ENCODE results near the gene ID1. TPM values are rescaled to one million over a fixed set of nuclear protein-coding genes. Genes with fewer than 3 reads are reported as not detected.
"Not testable (repeated sequence)": the region's sequence is repeated elsewhere in the genome, so short reads cannot be mapped to it uniquely, and the experiment has no call there.

Gene ID1
- polyA plus RNA-seq, 2 donors: 158 to 489 TPM

- 70 to 76% methylated on average over 2 of the region's 2 CpGs for whole genome bisulfite sequencing, 2 donors
- not testable (repeated sequence) for H3K36me3 ChIP-seq (ENCODE audit: control insufficient read depth in 2 of 2, insufficient read depth in 2 of 2, low read length in 1 of 2); H3K9me3 ChIP-seq (ENCODE audit: control insufficient read depth in 2 of 2, insufficient read depth in 1 of 2, low read depth in 1 of 2, low read length in 1 of 2); H3K27ac ChIP-seq (ENCODE audit: low read depth in 2 of 2, low read length in 1 of 2); H3K27me3 ChIP-seq (ENCODE audit: control insufficient read depth in 1 of 2, insufficient read depth in 2 of 2, low read length in 2 of 2); H3K4me3 ChIP-seq (ENCODE audit: low read depth in 1 of 2, low read length in 2 of 2); H3K4me1 ChIP-seq (ENCODE audit: control insufficient read depth in 2 of 2, insufficient read depth in 2 of 2, low read length in 1 of 2)
Observed at GRCh38 chr20:31628057-31628456, 23.0 kb downstream of the ID1 start.

- H3K36me3 ChIP-seq (ENCODE audit: control insufficient read depth in 2 of 2, insufficient read depth in 2 of 2, low read length in 1 of 2): no peaks in the 10 kb centered on the region
- H3K27me3 ChIP-seq (ENCODE audit: control insufficient read depth in 1 of 2, insufficient read depth in 2 of 2, low read length in 2 of 2): no peaks in the 10 kb centered on the region
- no peak overlapping the region for H3K4me3 ChIP-seq (ENCODE audit: low read depth in 1 of 2, low read length in 2 of 2)
- H3K9me3 ChIP-seq (ENCODE audit: control insufficient read depth in 2 of 2, insufficient read depth in 1 of 2, low read depth in 1 of 2, low read length in 1 of 2): no peaks in the 10 kb centered on the region
- no peaks in the 10 kb centered on the region for H3K4me1 ChIP-seq (ENCODE audit: control insufficient read depth in 2 of 2, insufficient read depth in 2 of 2, low read length in 1 of 2)
- 38 to 42% methylated on average over 2 of the region's 2 CpGs for WGBS, 2 donors
- H3K27ac ChIP-seq (ENCODE audit: low read depth in 2 of 2, low read length in 1 of 2): no peak overlapping the region
Observed at GRCh38 chr20:31630187-31630790, 25.2 kb downstream of the ID1 start.

- Histone ChIP-seq H3K4me3 (ENCODE audit: low read depth in 1 of 2, low read length in 2 of 2) (no peak overlapping the region), H3K36me3 (ENCODE audit: control insufficient read depth in 2 of 2, insufficient read depth in 2 of 2, low read length in 1 of 2) (no peaks in the 10 kb centered on the region), H3K9me3 (ENCODE audit: control insufficient read depth in 2 of 2, insufficient read depth in 1 of 2, low read depth in 1 of 2, low read length in 1 of 2) (no peaks in the 10 kb centered on the region), H3K27me3 (ENCODE audit: control insufficient read depth in 1 of 2, insufficient read depth in 2 of 2, low read length in 2 of 2) (no peaks in the 10 kb centered on the region), H3K27ac (ENCODE audit: low read depth in 2 of 2, low read length in 1 of 2) (no peak overlapping the region), H3K4me1 (ENCODE audit: control insufficient read depth in 2 of 2, insufficient read depth in 2 of 2, low read length in 1 of 2) (no peaks in the 10 kb centered on the region)
- 93 to 95% methylated on average over 39 to 40 of the region's 40 CpGs for WGBS, 2 donors
Observed at GRCh38 chr20:31632548-31633338, 27.7 kb downstream of the ID1 start.

GRCh38 chr20:31633339-31633914, 28.3 kb downstream of the ID1 start:
- 81% methylated on average over 14 of the region's 14 CpGs for WGBS, 2 donors
- Histone ChIP-seq H3K27ac (ENCODE audit: low read depth in 2 of 2, low read length in 1 of 2) (no peak overlapping the region), H3K4me1 (ENCODE audit: control insufficient read depth in 2 of 2, insufficient read depth in 2 of 2, low read length in 1 of 2) (no peaks in the 10 kb centered on the region), H3K9me3 (ENCODE audit: control insufficient read depth in 2 of 2, insufficient read depth in 1 of 2, low read depth in 1 of 2, low read length in 1 of 2) (no peaks in the 10 kb centered on the region), H3K4me3 (ENCODE audit: low read depth in 1 of 2, low read length in 2 of 2) (no peak overlapping the region), H3K27me3 (ENCODE audit: control insufficient read depth in 1 of 2, insufficient read depth in 2 of 2, low read length in 2 of 2) (no peaks in the 10 kb centered on the region), H3K36me3 (ENCODE audit: control insufficient read depth in 2 of 2, insufficient read depth in 2 of 2, low read length in 1 of 2) (no peaks in the 10 kb centered on the region)

GRCh38 chr20:31637660-31638059, 32.6 kb downstream of the ID1 start, which contains the start of gene COX4I2:
Gene COX4I2, plus strand, starts transcription at chr20:31637912. Its CDS starts 1,106 bp downstream, at chr20:31639018.
- no peaks in the 10 kb centered on the region for H3K27me3 ChIP-seq (ENCODE audit: control insufficient read depth in 1 of 2, insufficient read depth in 2 of 2, low read length in 2 of 2)
- no peak within 1 kb of the TSS for H3K27ac ChIP-seq (ENCODE audit: low read depth in 2 of 2, low read length in 1 of 2)
- no peaks in the 10 kb centered on the region for H3K4me1 ChIP-seq (ENCODE audit: control insufficient read depth in 2 of 2, insufficient read depth in 2 of 2, low read length in 1 of 2)
- no peaks in the 10 kb centered on the region for H3K9me3 ChIP-seq (ENCODE audit: control insufficient read depth in 2 of 2, insufficient read depth in 1 of 2, low read depth in 1 of 2, low read length in 1 of 2)
- H3K36me3 ChIP-seq (ENCODE audit: control insufficient read depth in 2 of 2, insufficient read depth in 2 of 2, low read length in 1 of 2): no peaks in the 10 kb centered on the region
- H3K4me3 ChIP-seq (ENCODE audit: low read depth in 1 of 2, low read length in 2 of 2): no peak within 1 kb of the TSS
- 32 to 39% methylated on average over 32 to 34 of the region's 34 CpGs for WGBS, 2 donors

GRCh38 chr20:31638317-31638716, 33.2 kb downstream of the ID1 start:
- Histone ChIP-seq H3K4me1 (ENCODE audit: control insufficient read depth in 2 of 2, insufficient read depth in 2 of 2, low read length in 1 of 2) (no peaks in the 10 kb centered on the region), H3K36me3 (ENCODE audit: control insufficient read depth in 2 of 2, insufficient read depth in 2 of 2, low read length in 1 of 2) (no peaks in the 10 kb centered on the region), H3K27ac (ENCODE audit: low read depth in 2 of 2, low read length in 1 of 2) (no peak overlapping the region), H3K9me3 (ENCODE audit: control insufficient read depth in 2 of 2, insufficient read depth in 1 of 2, low read depth in 1 of 2, low read length in 1 of 2) (no peaks in the 10 kb centered on the region), H3K27me3 (ENCODE audit: control insufficient read depth in 1 of 2, insufficient read depth in 2 of 2, low read length in 2 of 2) (no peaks in the 10 kb centered on the region), H3K4me3 (ENCODE audit: low read depth in 1 of 2, low read length in 2 of 2) (no peak overlapping the region)
- WGBS, 2 donors: 61 to 84% methylated on average over 4 of the region's 4 CpGs

- Histone ChIP-seq H3K4me1 (ENCODE audit: control insufficient read depth in 2 of 2, insufficient read depth in 2 of 2, low read length in 1 of 2) (no peaks in the 10 kb centered on the region), H3K4me3 (ENCODE audit: low read depth in 1 of 2, low read length in 2 of 2) (no peak overlapping the region), H3K36me3 (ENCODE audit: control insufficient read depth in 2 of 2, insufficient read depth in 2 of 2, low read length in 1 of 2) (no peaks in the 10 kb centered on the region), H3K27ac (ENCODE audit: low read depth in 2 of 2, low read length in 1 of 2) (no peak overlapping the region), H3K27me3 (ENCODE audit: control insufficient read depth in 1 of 2, insufficient read depth in 2 of 2, low read length in 2 of 2) (no peaks in the 10 kb centered on the region), H3K9me3 (ENCODE audit: control insufficient read depth in 2 of 2, insufficient read depth in 1 of 2, low read depth in 1 of 2, low read length in 1 of 2) (no peaks in the 10 kb centered on the region)
- WGBS, 2 donors: 77 to 85% methylated on average over 4 of the region's 4 CpGs
Observed at GRCh38 chr20:31638816-31639215, 33.7 kb downstream of the ID1 start.

- no peaks in the 10 kb centered on the region for H3K9me3 ChIP-seq (ENCODE audit: control insufficient read depth in 2 of 2, insufficient read depth in 1 of 2, low read depth in 1 of 2, low read length in 1 of 2)
- no peaks in the 10 kb centered on the region for H3K4me1 ChIP-seq (ENCODE audit: control insufficient read depth in 2 of 2, insufficient read depth in 2 of 2, low read length in 1 of 2)
- H3K27ac ChIP-seq (ENCODE audit: low read depth in 2 of 2, low read length in 1 of 2): no peak overlapping the region
- H3K4me3 ChIP-seq (ENCODE audit: low read depth in 1 of 2, low read length in 2 of 2): no peak overlapping the region
- H3K27me3 ChIP-seq (ENCODE audit: control insufficient read depth in 1 of 2, insufficient read depth in 2 of 2, low read length in 2 of 2): no peaks in the 10 kb centered on the region
- 77 to 83% methylated on average over 3 of the region's 3 CpGs for WGBS, 2 donors
- H3K36me3 ChIP-seq (ENCODE audit: control insufficient read depth in 2 of 2, insufficient read depth in 2 of 2, low read length in 1 of 2): no peaks in the 10 kb centered on the region
Observed at GRCh38 chr20:31640259-31640658, 35.2 kb downstream of the ID1 start.

- no peak overlapping the region for H3K4me3 ChIP-seq (ENCODE audit: low read depth in 1 of 2, low read length in 2 of 2)
- no peaks in the 10 kb centered on the region for H3K27me3 ChIP-seq (ENCODE audit: control insufficient read depth in 1 of 2, insufficient read depth in 2 of 2, low read length in 2 of 2)
- H3K27ac ChIP-seq (ENCODE audit: low read depth in 2 of 2, low read length in 1 of 2): no peak overlapping the region
- no peaks in the 10 kb centered on the region for H3K9me3 ChIP-seq (ENCODE audit: control insufficient read depth in 2 of 2, insufficient read depth in 1 of 2, low read depth in 1 of 2, low read length in 1 of 2)
- no peaks in the 10 kb centered on the region for H3K36me3 ChIP-seq (ENCODE audit: control insufficient read depth in 2 of 2, insufficient read depth in 2 of 2, low read length in 1 of 2)
- no peaks in the 10 kb centered on the region for H3K4me1 ChIP-seq (ENCODE audit: control insufficient read depth in 2 of 2, insufficient read depth in 2 of 2, low read length in 1 of 2)
- WGBS, 2 donors: 91 to 94% methylated on average over 6 of the region's 6 CpGs
Observed at GRCh38 chr20:31641391-31641790, 36.3 kb downstream of the ID1 start.

All from esophagus (tissue), 2 donors.